ENCODE results near the gene CENPM.

CENPM gene

GRCh38 chr22:41931701-41932269 lies 15.2 kb downstream of the CENPM start:
- DNase-seq (ENCODE audit: low read depth) = no peak

- no peak for DNase-seq (ENCODE audit: low read depth)
Measured at GRCh38 chr22:41929418-41929810, 17.5 kb downstream of the CENPM start.

GRCh38 chr22:41928593-41929417 lies 18.1 kb downstream of the CENPM start:
- DNase-seq (ENCODE audit: low read depth) = no peak

- DNase-seq (ENCODE audit: low read depth) = no peak
Measured at GRCh38 chr22:41927813-41928212, 19.1 kb downstream of the CENPM start.

- peak; percentile 74 for DNase-seq (ENCODE audit: low read depth)
Measured at GRCh38 chr22:41925783-41926460, 21.0 kb downstream of the CENPM start.

GRCh38 chr22:41923595-41924276 lies 23.2 kb downstream of the CENPM start:
- no peak for DNase-seq (ENCODE audit: low read depth)

GRCh38 chr22:41922940-41923594 lies 23.9 kb downstream of the CENPM start:
- no peak for DNase-seq (ENCODE audit: low read depth)

- DNase-seq (ENCODE audit: low read depth) = no peak
Measured at GRCh38 chr22:41922328-41922727, 24.6 kb downstream of the CENPM start.

GRCh38 chr22:41920271-41920976 lies 26.5 kb downstream of the CENPM start:
- no peak for DNase-seq (ENCODE audit: low read depth)

GRCh38 chr22:41919357-41920224 lies 27.4 kb downstream of the CENPM start:
- no peak for DNase-seq (ENCODE audit: low read depth)

- no peak for DNase-seq (ENCODE audit: low read depth)
Measured at GRCh38 chr22:41917903-41918791, 28.8 kb downstream of the CENPM start.

- no peak for DNase-seq (ENCODE audit: low read depth)
Measured at GRCh38 chr22:41917375-41917902, 29.5 kb downstream of the CENPM start.

GRCh38 chr22:41916745-41917358 lies 30.1 kb downstream of the CENPM start:
- no peak for DNase-seq (ENCODE audit: low read depth)

- no peak for DNase-seq (ENCODE audit: low read depth)
Measured at GRCh38 chr22:41915786-41916493, 31.0 kb downstream of the CENPM start.

- peak; percentile 50 for DNase-seq (ENCODE audit: low read depth)
Measured at GRCh38 chr22:41915035-41915785, 31.7 kb downstream of the CENPM start, which contains the start of gene SHISA8. Gene SHISA8 (minus strand): TSS chr22:41915074. CDS start chr22:41914667, 407 bp downstream.

GRCh38 chr22:41914611-41915034 lies 32.3 kb downstream of the CENPM start:
- no peak for DNase-seq (ENCODE audit: low read depth)
